Measurements from ENCODE around the gene SIGLECL1. TPM values are rescaled to one million over a fixed set of nuclear protein-coding genes. Genes with fewer than 3 reads are reported as not detected.

SIGLECL1 gene
- total RNA-seq, 1 experiment from 2014 or later, result not detected

GRCh38 chr19:51263808-51264207 lies 12.9 kb downstream of the SIGLECL1 start:
- H2BK20ac ChIP-seq (ENCODE audit: low read depth, low read length, poor library complexity, severe bottlenecking), result no peak overlapping the region
- no peak overlapping the region for H2BK12ac ChIP-seq (ENCODE audit: insufficient read length, low read depth, low read length)
- WGBS (ENCODE audit: extremely low coverage, insufficient read length, low lambda C conversion rate), result no CpG with 5 or more reads among the region's 4 CpGs

More at GRCh38 chr19:51263808-51264207, 12.9 kb downstream of the SIGLECL1 start:
- Histone ChIP-seq H3K9ac (ENCODE audit: extremely low read depth, insufficient read length, low read length) (no peak overlapping the region), H4K8ac (replicated peaks; ENCODE audit: insufficient read length, low read depth, low read length) (no peak overlapping the region), H2AK5ac (ENCODE audit: insufficient read length, low read length) (no peak overlapping the region), H3K4ac (ENCODE audit: low read depth, low read length) (no peak overlapping the region), H3K4me1 (ENCODE audit: insufficient read depth, low read length) (no peaks in the 10 kb centered on the region), H3K23ac (ENCODE audit: insufficient read length, low read depth, low read length) (no peak overlapping the region), H3T11ph (ENCODE audit: low read length) (no peak overlapping the region), H4K20me1 (ENCODE audit: control insufficient read depth, insufficient read depth, insufficient read length) (no peaks in the 10 kb centered on the region), H3K79me1 (ENCODE audit: insufficient read depth, low read depth, low read length, poor library complexity, severe bottlenecking) (no peaks in the 10 kb centered on the region), H3K27me3 (ENCODE audit: insufficient read depth, low read length) (no peaks in the 10 kb centered on the region; the same call in 1 of the 2 replicates), H3K4me2 (ENCODE audit: insufficient read depth, insufficient read length, low read length) (no peak overlapping the region), H2BK15ac (ENCODE audit: low read depth, low read length) (no peak overlapping the region), H3K23me2 (ENCODE audit: insufficient read length, low read depth, low read length, poor library complexity, severe bottlenecking) (no peaks in the 10 kb centered on the region), H3K18ac (ENCODE audit: insufficient read length, low read depth, low read length) (no peak overlapping the region), H3K9me3 (ENCODE audit: control insufficient read depth, low read depth, low read length) (no peaks in the 10 kb centered on the region), H3K79me2 (ENCODE audit: insufficient read depth, low read length) (no peaks in the 10 kb centered on the region), H3K14ac (ENCODE audit: insufficient read depth, low read length) (no peak overlapping the region), H2AFZ (ENCODE audit: low read length) (no peak overlapping the region), H2BK5ac (ENCODE audit: insufficient read length, low read length) (no peak overlapping the region), H4K91ac (ENCODE audit: insufficient read length, low read depth, low read length) (no peak overlapping the region), H3K56ac (ENCODE audit: insufficient read length, low read depth, low read length) (no peak overlapping the region), H3K27ac (ENCODE audit: insufficient read length, low read depth, low read length) (no peak overlapping the region), H4K5ac (ENCODE audit: insufficient read length, low read depth, low read length) (no peak overlapping the region), H2BK120ac (ENCODE audit: low read depth, low read length, poor library complexity, severe bottlenecking) (no peak overlapping the region)
- TF ChIP-seq CTCF (conservative IDR thresholded peaks at IDR 0.05), result no peak
- Mint-ChIP-seq H3K4me3 (no peak overlapping the region), H3K4me1 (peaks cover 4 to 8% of the 10 kb centered on the region in 2 experiments), H3K27me3 (ENCODE audit: low read depth) (peaks cover 4% of the 10 kb centered on the region), H3K9me3 (no peaks in the 10 kb centered on the region; a peak in 1 of 5 replicates), H3K36me3 (ENCODE audit: insufficient read depth in 1 of 3, low read depth in 3 of 3) (no peaks in the 10 kb centered on the region), H3K27ac (no peak overlapping the region)
- no peak for DNase-seq

Measured in H9 (cell line).